ENCODE data around the gene DSC1. TPM values are rescaled to one million over a fixed set of nuclear protein-coding genes. Genes with fewer than 3 reads are reported as not detected.

DSC1 gene
- total RNA-seq, 1 experiment from 2014 or later: not detected

Other genes starting within 250 kb of the DSC1 start
- 7.6 TPM for gene DSC3, start 120.1 kb downstream of the DSC1 start, total RNA-seq (2021; ENCODE audit: unreplicated experiment)
- 33.4 TPM for gene DSC2, start 60.4 kb downstream of the DSC1 start, total RNA-seq (2021; ENCODE audit: unreplicated experiment)
- not detected for gene DSG1, start 155.3 kb upstream of the DSC1 start, total RNA-seq (2021; ENCODE audit: unreplicated experiment)
- gene DSG4, start 213.9 kb upstream of the DSC1 start, total RNA-seq (2021; ENCODE audit: unreplicated experiment): 0.07 TPM

Data from HCT116 (cell line).